MCF 10A (cell line): ENCODE measurements around the gene ABCB4. TPM values are rescaled to one million over a fixed set of nuclear protein-coding genes. Genes with fewer than 3 reads are reported as not detected.
"Not testable (repeated sequence)": the region's sequence is repeated elsewhere in the genome, so short reads cannot be mapped to it uniquely, and the experiment has no call there.

Experiments
- BruUV-seq: library from RNA; stranded (reverse); fragments of 400-500 nt; replicated peaks from 2 replicates; lab custom pipeline; 2021; lab: Mats Ljungman, UMichigan
- CTCF ChIA-PET: fragments of 300-600 bp; sonication (Branson Sonifier 250); formaldehyde crosslinking; extraction: SDS; loops from one replicate; lab custom pipeline; 2021; ENCODE audit warnings: antibody characterized with exemption, inconsistent platforms; lab: Yijun Ruan, JAX
- POLR2A ChIA-PET: fragments of 300-600, 350-650 bp; sonication (Branson Sonifier 250); formaldehyde crosslinking; extraction: SDS; loops from one replicate; lab custom pipeline; 2020; ENCODE audit warnings: antibody characterized with exemption, inconsistent platforms; lab: Yijun Ruan, JAX
- DNase-seq: peaks from one replicate; pipeline ENCODE4 v3.0.0-alpha.2; 2018; ENCODE audit not compliant: unreplicated experiment
- H3K27ac Mint-ChIP-seq: one replicate; pipeline ENCODE4 v1.8.0; 2022; ENCODE audit warnings: mild to moderate bottlenecking, low read depth, mixed read lengths; ENCODE audit not compliant: unreplicated experiment
- H3K27me3 Mint-ChIP-seq: one replicate; pipeline ENCODE4 v1.8.0; 2022; ENCODE audit warnings: mixed read lengths; ENCODE audit not compliant: insufficient read depth, unreplicated experiment
- H3K36me3 Mint-ChIP-seq: one replicate; pipeline ENCODE4 v1.8.0; 2022; ENCODE audit warnings: mild to moderate bottlenecking, moderate library complexity, mixed read lengths; ENCODE audit not compliant: insufficient read depth, unreplicated experiment
- H3K4me1 Mint-ChIP-seq: one replicate; pipeline ENCODE4 v1.8.0; 2022; ENCODE audit warnings: mixed read lengths; ENCODE audit not compliant: insufficient read depth, unreplicated experiment
- H3K4me3 Mint-ChIP-seq: one replicate; pipeline ENCODE4 v1.8.0; 2022; ENCODE audit warnings: mild to moderate bottlenecking, moderate library complexity, mixed read lengths; ENCODE audit not compliant: unreplicated experiment
- H3K9me3 Mint-ChIP-seq: one replicate; pipeline ENCODE4 v1.8.0; 2022; ENCODE audit warnings: mixed read lengths; ENCODE audit not compliant: unreplicated experiment
- intact Hi-C: fragments of 100-400 bp; cut with micrococcal nuclease; formaldehyde crosslinking; loops from 2 replicates; pipeline ENCODE4 v1.14.1; 2022
- total RNA-seq: library from RNA; stranded (reverse); gene quantifications from 2 replicates; pipeline ENCODE4 v1.2.3, GENCODE V29; 2022
- TF ChIP-seq, protein P1 (sequence below): fragments of 200-600 bp; IDR thresholded peaks from one replicate; pipeline ENCODE4 v1.8.0; 2022; ENCODE audit warnings: antibody characterized with exemption, mild to moderate bottlenecking; ENCODE audit not compliant: unreplicated experiment

ABCB4 gene
- total RNA-seq, 1 experiment from 2014 or later: not detected

DNA sequence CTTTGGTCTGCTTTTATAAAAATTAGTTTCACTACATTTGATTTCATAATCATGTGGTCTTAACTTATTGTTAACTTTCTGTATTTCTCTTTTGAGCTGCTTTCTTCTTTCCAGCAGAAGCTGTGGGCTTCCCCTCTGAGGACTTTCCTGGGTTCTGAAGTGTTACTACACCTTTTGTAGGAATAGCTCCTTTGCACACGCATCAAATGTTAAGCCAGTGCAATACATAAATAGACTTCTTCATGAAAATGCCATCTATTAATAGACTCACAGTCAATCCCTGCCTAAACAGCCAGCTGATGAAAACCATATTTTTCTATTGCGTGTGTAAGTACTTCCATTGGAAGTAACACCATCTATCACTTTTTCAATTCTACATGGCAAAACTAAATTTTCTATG, 1.5 kb downstream of the ABCB4 start:
- no peaks in the 10 kb centered on the region for H3K9me3 Mint-ChIP-seq
- no peak overlapping the region for H3K4me3 Mint-ChIP-seq
- ChIA-PET CTCF (no interaction called here), POLR2A (no interaction called here)
- DNase-seq: no peak
- no peaks in the 10 kb centered on the region for H3K4me1 Mint-ChIP-seq
- TF ChIP-seq, protein P1, sequence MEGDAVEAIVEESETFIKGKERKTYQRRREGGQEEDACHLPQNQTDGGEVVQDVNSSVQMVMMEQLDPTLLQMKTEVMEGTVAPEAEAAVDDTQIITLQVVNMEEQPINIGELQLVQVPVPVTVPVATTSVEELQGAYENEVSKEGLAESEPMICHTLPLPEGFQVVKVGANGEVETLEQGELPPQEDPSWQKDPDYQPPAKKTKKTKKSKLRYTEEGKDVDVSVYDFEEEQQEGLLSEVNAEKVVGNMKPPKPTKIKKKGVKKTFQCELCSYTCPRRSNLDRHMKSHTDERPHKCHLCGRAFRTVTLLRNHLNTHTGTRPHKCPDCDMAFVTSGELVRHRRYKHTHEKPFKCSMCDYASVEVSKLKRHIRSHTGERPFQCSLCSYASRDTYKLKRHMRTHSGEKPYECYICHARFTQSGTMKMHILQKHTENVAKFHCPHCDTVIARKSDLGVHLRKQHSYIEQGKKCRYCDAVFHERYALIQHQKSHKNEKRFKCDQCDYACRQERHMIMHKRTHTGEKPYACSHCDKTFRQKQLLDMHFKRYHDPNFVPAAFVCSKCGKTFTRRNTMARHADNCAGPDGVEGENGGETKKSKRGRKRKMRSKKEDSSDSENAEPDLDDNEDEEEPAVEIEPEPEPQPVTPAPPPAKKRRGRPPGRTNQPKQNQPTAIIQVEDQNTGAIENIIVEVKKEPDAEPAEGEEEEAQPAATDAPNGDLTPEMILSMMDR: no peak
- no TSS peak for BruUV-seq
- no peaks in the 10 kb centered on the region for H3K36me3 Mint-ChIP-seq
- peaks cover 25% of the 10 kb centered on the region for H3K27me3 Mint-ChIP-seq
- no peak overlapping the region for H3K27ac Mint-ChIP-seq
- intact Hi-C loops: no loop called here

GRCh38 chr7:87473192-87473591, 2.3 kb downstream of the ABCB4 start:
- no TSS peak for BruUV-seq
- no peaks in the 10 kb centered on the region for H3K36me3 Mint-ChIP-seq
- CTCF ChIA-PET: interaction anchor here (1.0 kb wide), 1 partner anchor 91 kb away, joined by 3 read pairs; no protein-coding TSS in a partner anchor

DNA sequence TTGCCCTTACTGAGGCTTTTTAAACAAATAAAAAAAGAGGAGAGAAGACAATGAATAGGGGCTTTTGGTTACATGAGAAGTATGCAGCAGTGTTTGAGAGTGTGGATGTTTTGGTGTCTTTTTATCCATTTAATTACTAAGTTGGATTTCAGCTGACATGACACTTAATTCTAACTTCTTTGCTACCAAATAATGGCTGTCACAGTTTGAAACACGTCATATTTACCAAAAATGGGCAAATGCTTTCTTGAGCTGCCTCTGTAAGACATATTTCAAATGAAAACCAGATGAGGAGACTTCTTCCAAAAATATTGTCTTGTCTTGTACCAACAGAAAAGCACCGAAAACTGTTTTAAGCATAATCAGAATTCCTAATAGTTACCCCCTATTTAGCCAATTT, 4.0 kb downstream of the ABCB4 start:
- Mint-ChIP-seq H3K27ac (no peak overlapping the region), H3K27me3 (peaks cover 43% of the 10 kb centered on the region), H3K9me3 (no peaks in the 10 kb centered on the region), H3K36me3 (no peaks in the 10 kb centered on the region), H3K4me3 (no peak overlapping the region), H3K4me1 (no peaks in the 10 kb centered on the region)
- POLR2A ChIA-PET: no interaction called here
- intact Hi-C loops: no loop called here
- CTCF ChIA-PET: interaction anchor here (0.6 kb wide), 1 partner anchor 980 kb away, joined by 4 read pairs; no protein-coding TSS in a partner anchor
- TF ChIP-seq, protein P1: no peak
- no peak for DNase-seq
- BruUV-seq: no TSS peak

More at GRCh38 chr7:87473192-87473591, 2.3 kb downstream of the ABCB4 start:
- intact Hi-C loops: no loop called here
- TF ChIP-seq, protein P1: no peak
- no peak for DNase-seq
- Mint-ChIP-seq H3K9me3 (no peaks in the 10 kb centered on the region), H3K27ac (no peak overlapping the region), H3K4me1 (no peaks in the 10 kb centered on the region), H3K27me3 (peaks cover 26% of the 10 kb centered on the region), H3K4me3 (no peak overlapping the region)
- POLR2A ChIA-PET: no interaction called here

DNA sequence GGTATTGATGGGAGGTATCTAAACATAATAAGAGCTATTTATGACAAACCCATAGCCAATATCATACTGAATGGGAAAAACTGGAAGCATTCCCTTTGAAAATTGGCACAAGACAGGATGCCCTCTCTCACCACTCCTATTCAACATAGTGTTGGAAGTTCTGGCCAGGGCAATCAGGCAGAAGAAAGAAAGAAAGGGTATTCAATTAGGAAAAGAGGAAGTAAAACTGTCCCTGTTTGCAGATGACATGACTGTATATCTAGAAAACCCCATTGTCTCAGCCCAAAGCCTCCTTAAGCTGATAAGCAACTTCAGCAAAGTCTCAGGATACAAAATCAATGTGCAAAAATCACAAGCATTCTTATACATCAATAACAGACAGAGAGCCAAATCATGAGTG, 6.3 kb downstream of the ABCB4 start:
- not testable (repeated sequence) for BruUV-seq, H3K4me3 Mint-ChIP-seq, H3K36me3 Mint-ChIP-seq

DNA sequence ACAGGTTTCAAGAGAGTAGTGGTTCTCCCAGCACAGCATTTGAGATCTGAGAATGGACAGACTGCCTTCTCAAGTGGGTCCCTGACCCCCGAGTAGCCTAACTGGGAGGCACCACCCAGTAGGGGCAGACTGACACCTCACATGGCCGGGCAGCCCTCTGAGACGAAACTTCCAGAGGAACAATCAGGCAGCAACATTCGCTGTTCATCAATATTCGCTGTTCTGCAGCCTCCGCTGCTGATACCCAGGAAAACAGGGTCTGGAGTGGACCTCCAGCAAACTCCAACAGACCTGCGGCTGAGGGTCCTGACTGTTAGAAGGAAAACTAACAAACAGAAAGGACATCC, 10.0 kb downstream of the ABCB4 start:
- H3K36me3 Mint-ChIP-seq, H3K4me3 Mint-ChIP-seq, DNase-seq, H3K4me1 Mint-ChIP-seq, BruUV-seq, H3K9me3 Mint-ChIP-seq, H3K27ac Mint-ChIP-seq, POLR2A ChIA-PET, intact Hi-C loops: not testable (repeated sequence)
- CTCF ChIA-PET: interaction anchor here (1.0 kb wide), 1 partner anchor 50 kb away, joined by 3 read pairs; no protein-coding TSS in a partner anchor
- H3K27me3 Mint-ChIP-seq: peaks cover 47% of the 10 kb centered on the region

More for the DNA sequence above, 6.3 kb downstream of the ABCB4 start:
- DNase-seq, H3K4me1 Mint-ChIP-seq, H3K9me3 Mint-ChIP-seq, CTCF ChIA-PET, H3K27ac Mint-ChIP-seq, POLR2A ChIA-PET, intact Hi-C loops: not testable (repeated sequence)
- H3K27me3 Mint-ChIP-seq: peaks cover 53% of the 10 kb centered on the region

DNA sequence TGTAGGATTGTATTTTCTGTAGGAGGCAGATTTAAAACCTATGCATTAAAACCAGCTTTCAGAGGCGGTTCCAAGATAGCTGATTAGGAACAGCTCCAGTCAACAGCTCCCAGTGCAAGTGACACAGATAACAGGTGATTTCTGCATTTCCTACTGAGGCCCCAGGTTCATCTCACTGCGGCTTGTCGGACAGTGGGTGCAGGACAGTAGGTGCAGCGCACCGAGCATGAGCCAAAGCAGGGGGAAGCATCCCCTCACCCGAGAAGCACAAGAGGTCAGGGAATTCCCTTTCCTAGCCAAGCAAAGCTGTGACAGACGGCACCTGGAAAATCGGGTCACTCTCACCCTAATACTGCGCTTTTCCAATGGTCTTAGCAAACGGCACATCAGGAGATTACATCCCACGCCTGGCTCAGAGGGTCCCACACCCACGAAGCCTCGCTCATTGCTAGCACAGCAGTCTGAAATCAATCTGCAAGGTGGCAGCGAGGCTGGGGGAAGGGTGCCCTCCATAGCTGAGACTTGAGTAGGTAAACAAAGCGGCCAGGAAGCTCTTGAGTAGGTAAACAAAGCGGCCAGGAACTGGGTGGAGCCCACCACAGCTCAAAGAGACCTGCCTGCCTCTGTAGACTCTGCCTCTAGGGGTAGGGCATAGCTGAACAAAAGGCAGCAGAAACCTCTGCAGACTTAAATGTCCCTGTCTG, 10.5 kb downstream of the ABCB4 start:
- BruUV-seq, H3K36me3 Mint-ChIP-seq, DNase-seq, H3K4me1 Mint-ChIP-seq, H3K9me3 Mint-ChIP-seq, H3K27ac Mint-ChIP-seq, POLR2A ChIA-PET, H3K4me3 Mint-ChIP-seq, intact Hi-C loops: not testable (repeated sequence)
- CTCF ChIA-PET: interaction anchor here (1.0 kb wide), 1 partner anchor 49 kb away, joined by 3 read pairs; no protein-coding TSS in a partner anchor
- H3K27me3 Mint-ChIP-seq: peaks cover 47% of the 10 kb centered on the region
